ENCODE data around the gene SELE.

Gene SELE

DNA sequence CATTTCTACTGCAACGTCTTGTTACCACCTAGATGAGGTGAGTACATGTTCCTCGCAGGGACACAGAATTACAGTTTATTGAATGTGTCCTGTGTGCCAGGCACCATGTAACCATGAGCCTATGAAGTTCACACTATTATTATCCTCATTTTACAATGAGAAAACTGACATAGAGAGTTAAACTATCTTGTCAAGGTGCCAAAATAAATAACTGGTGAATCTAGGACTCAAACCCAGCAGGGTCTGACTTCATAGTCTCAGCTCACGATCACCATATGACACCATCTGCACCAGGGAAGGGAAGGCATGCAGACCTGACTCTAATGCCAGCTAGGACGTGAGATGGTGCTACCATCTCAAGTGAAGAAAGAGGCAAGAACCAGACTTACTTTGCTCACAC lies 2.4 kb downstream of the SELE start (continued):
- 0 out of 2 replicates have a peak, but pooled peaks have one; percentile 35 for TF ChIP-seq SP7 (tag by site-specific recombination; IDR thresholded peaks at IDR 0.05)
- no peak for TF ChIP-seq ZNF248 (tag by site-specific recombination; IDR thresholded peaks at IDR 0.05)
- TF ChIP-seq GLIS2 (tag by site-specific recombination; IDR thresholded peaks at IDR 0.05) = no peak
- no peak for TF ChIP-seq ZBTB17 (tag by site-specific recombination; IDR thresholded peaks at IDR 0.05)
- no peak for TF ChIP-seq ZNF148 (tag by site-specific recombination; IDR thresholded peaks at IDR 0.05; ENCODE audit: borderline replicate concordance)
- TF ChIP-seq SCRT2 (tag by site-specific recombination; IDR thresholded peaks at IDR 0.05) = no peak
- 0 out of 2 replicates have a peak, but pooled peaks have one; percentile 19 for TF ChIP-seq MZF1 (tag by site-specific recombination; IDR thresholded peaks at IDR 0.05; ENCODE audit: borderline replicate concordance)
- TF ChIP-seq ZNF423 (tag by site-specific recombination; IDR thresholded peaks at IDR 0.05) = no peak
- TF ChIP-seq KLF8 (tag by site-specific recombination; IDR thresholded peaks at IDR 0.05) = no peak
- TF ChIP-seq GLIS1 (tag by site-specific recombination; IDR thresholded peaks at IDR 0.05) = no peak
- TF ChIP-seq, protein P1, sequence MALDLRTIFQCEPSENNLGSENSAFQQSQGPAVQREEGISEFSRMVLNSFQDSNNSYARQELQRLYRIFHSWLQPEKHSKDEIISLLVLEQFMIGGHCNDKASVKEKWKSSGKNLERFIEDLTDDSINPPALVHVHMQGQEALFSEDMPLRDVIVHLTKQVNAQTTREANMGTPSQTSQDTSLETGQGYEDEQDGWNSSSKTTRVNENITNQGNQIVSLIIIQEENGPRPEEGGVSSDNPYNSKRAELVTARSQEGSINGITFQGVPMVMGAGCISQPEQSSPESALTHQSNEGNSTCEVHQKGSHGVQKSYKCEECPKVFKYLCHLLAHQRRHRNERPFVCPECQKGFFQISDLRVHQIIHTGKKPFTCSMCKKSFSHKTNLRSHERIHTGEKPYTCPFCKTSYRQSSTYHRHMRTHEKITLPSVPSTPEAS (tag by site-specific recombination; IDR thresholded peaks at IDR 0.05) = no peak
- no peak for TF ChIP-seq ZNF426 (tag by site-specific recombination; IDR thresholded peaks at IDR 0.05)

- H3K4me1 ChIP-seq (ENCODE audit: control insufficient read depth, insufficient read depth, low read length) = no peaks in the 10 kb centered on the region
- POLR2A ChIA-PET = no interaction called here
- H3K27ac ChIP-seq (ENCODE audit: extremely low read depth, low read depth, low read length) = no peak overlapping the region
- H3K36me3 ChIP-seq (ENCODE audit: control insufficient read depth in 2 of 2, insufficient read depth in 1 of 2, low read length in 2 of 2) = no peaks in the 10 kb centered on the region
- H3K4me3 ChIP-seq (ENCODE audit: low read depth, low read length) = no peak overlapping the region
- CTCF ChIA-PET = interaction anchor here (0.7 kb wide), 1 partner anchor 18 kb away, joined by 3 read pairs; no protein-coding TSS in a partner anchor
- TF ChIP-seq PBX3 (CRISPR knock-in tag; IDR thresholded peaks at IDR 0.05) = no peak
- no peak for TF ChIP-seq ZNF473 (tag by site-specific recombination; IDR thresholded peaks at IDR 0.05)
- no peak for TF ChIP-seq KLF8 (tag by site-specific recombination; IDR thresholded peaks at IDR 0.05)
- TF ChIP-seq ZNF548 (tag by site-specific recombination; IDR thresholded peaks at IDR 0.05) = no peak
- no peak for TF ChIP-seq ZBTB17 (tag by site-specific recombination; IDR thresholded peaks at IDR 0.05)
- TF ChIP-seq, protein P2, sequence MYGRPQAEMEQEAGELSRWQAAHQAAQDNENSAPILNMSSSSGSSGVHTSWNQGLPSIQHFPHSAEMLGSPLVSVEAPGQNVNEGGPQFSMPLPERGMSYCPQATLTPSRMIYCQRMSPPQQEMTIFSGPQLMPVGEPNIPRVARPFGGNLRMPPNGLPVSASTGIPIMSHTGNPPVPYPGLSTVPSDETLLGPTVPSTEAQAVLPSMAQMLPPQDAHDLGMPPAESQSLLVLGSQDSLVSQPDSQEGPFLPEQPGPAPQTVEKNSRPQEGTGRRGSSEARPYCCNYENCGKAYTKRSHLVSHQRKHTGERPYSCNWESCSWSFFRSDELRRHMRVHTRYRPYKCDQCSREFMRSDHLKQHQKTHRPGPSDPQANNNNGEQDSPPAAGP (tag by site-specific recombination; IDR thresholded peaks at IDR 0.05) = no peak
- TF ChIP-seq ZNF214 (tag by site-specific recombination; IDR thresholded peaks at IDR 0.05; ENCODE audit: borderline replicate concordance) = no peak
- TF ChIP-seq ZNF274 (IDR thresholded peaks at IDR 0.05; ENCODE audit: low read length) = no peak
- TF ChIP-seq ZNF274 (tag by site-specific recombination; IDR thresholded peaks at IDR 0.05; ENCODE audit: borderline replicate concordance) = no peak
- no peak for TF ChIP-seq OSR2 (tag by site-specific recombination; IDR thresholded peaks at IDR 0.05)
- no peak for TF ChIP-seq ZNF302 (tag by site-specific recombination; IDR thresholded peaks at IDR 0.05; ENCODE audit: low read depth)
- no peak for TF ChIP-seq ZNF626 (tag by site-specific recombination; IDR thresholded peaks at IDR 0.05)
- no peak for TF ChIP-seq IKZF3 (tag by site-specific recombination; IDR thresholded peaks at IDR 0.05)
- no peak for TF ChIP-seq ZSCAN30 (tag by site-specific recombination; IDR thresholded peaks at IDR 0.05)
- TF ChIP-seq ZNF362 (tag by site-specific recombination; IDR thresholded peaks at IDR 0.05) = no peak
- no peak for TF ChIP-seq ZNF16 (tag by site-specific recombination; IDR thresholded peaks at IDR 0.05; ENCODE audit: low read depth)
- no peak for TF ChIP-seq ZNF148 (tag by site-specific recombination; IDR thresholded peaks at IDR 0.05; ENCODE audit: borderline replicate concordance)
- TF ChIP-seq, protein P3, sequence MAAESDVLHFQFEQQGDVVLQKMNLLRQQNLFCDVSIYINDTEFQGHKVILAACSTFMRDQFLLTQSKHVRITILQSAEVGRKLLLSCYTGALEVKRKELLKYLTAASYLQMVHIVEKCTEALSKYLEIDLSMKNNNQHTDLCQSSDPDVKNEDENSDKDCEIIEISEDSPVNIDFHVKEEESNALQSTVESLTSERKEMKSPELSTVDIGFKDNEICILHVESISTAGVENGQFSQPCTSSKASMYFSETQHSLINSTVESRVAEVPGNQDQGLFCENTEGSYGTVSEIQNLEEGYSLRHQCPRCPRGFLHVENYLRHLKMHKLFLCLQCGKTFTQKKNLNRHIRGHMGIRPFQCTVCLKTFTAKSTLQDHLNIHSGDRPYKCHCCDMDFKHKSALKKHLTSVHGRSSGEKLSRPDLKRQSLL (tag by site-specific recombination; IDR thresholded peaks at IDR 0.05) = no peak
- no peak for TF ChIP-seq ZNF426 (tag by site-specific recombination; IDR thresholded peaks at IDR 0.05)
- no peaks in the 10 kb centered on the region for H3K9me3 ChIP-seq (ENCODE audit: control insufficient read depth, insufficient read depth, low read depth, low read length)
Measured at GRCh38 chr1:169729991-169730390, 3.9 kb downstream of the SELE start.
